ENCODE results near the gene CAMK2G.

GRCh38 chr10:73879296-73880173 lies 5.2 kb upstream of the CAMK2G start:
- no peak for TF ChIP-seq EP300 (IDR thresholded peaks at IDR 0.05; ENCODE audit: borderline replicate concordance)
- 0 out of 2 replicates have a peak, but pooled peaks have one; percentile 14 for TF ChIP-seq TCF12 (IDR thresholded peaks at IDR 0.05; ENCODE audit: low read depth)
- TF ChIP-seq TEAD4 (IDR thresholded peaks at IDR 0.05), result peak; percentile 43; the same call in 1 of the 2 replicates
- TF ChIP-seq NFIC (IDR thresholded peaks at IDR 0.05), result no peak
- TF ChIP-seq CEBPB (IDR thresholded peaks at IDR 0.05), result no peak
- no peak for TF ChIP-seq ZBTB7A (IDR thresholded peaks at IDR 0.05; ENCODE audit: low read depth)
- peak; percentile 87 for TF ChIP-seq RAD21 (IDR thresholded peaks at IDR 0.05; ENCODE audit: low read depth)
- TF ChIP-seq CREB1 (IDR thresholded peaks at IDR 0.05; ENCODE audit: low read depth), result peak; percentile 68
- no peak for TF ChIP-seq REST (IDR thresholded peaks at IDR 0.05; ENCODE audit: low read depth)
